Measurements from ENCODE around the gene ITSN1. TPM values are rescaled to one million over a fixed set of nuclear protein-coding genes. Genes with fewer than 3 reads are reported as not detected.

The ITSN1 gene
- total and polyA plus RNA-seq, 4 donors = 20.3 to 112 (median 40.2) TPM

DNA sequence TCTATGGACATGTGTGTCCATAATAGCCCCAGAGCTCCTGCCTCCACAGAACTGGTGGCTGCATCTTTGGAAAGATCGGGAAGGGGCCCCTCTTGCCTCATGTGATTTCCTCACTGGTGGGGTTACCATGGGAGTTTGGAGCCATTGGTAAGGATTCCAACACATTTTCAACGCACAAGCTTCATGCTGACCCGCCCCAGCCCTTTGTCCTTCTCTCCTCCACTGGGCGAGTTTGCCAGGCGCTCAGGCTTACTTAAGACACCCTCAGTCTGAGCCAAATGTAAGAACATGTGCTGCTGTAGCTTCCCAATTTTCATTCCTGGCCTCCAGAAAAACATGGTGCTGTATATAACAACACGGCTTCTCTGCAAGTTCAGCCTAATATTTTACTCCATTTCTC, 200.9 kb downstream of the ITSN1 start:
- WGBS = 92% methylated on average over 6 of the region's 6 CpGs
- peaks cover 0 to 4% (median 0%) of the 10 kb centered on the region in 4 donors for H3K4me1 ChIP-seq (ENCODE audit: control insufficient read depth in 4 of 4, insufficient read depth in 4 of 4, low read length in 3 of 4)
- peaks cover 0 to 11% (median 2%) of the 10 kb centered on the region in 4 donors for H3K36me3 ChIP-seq (ENCODE audit: control insufficient read depth in 4 of 4, insufficient read depth in 3 of 4, low read depth in 1 of 4, low read length in 3 of 4)
- TF ChIP-seq, protein P1, sequence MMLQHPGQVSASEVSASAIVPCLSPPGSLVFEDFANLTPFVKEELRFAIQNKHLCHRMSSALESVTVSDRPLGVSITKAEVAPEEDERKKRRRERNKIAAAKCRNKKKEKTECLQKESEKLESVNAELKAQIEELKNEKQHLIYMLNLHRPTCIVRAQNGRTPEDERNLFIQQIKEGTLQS (IDR thresholded peaks at IDR 0.05) = no peak
- TF ChIP-seq, protein P2, sequence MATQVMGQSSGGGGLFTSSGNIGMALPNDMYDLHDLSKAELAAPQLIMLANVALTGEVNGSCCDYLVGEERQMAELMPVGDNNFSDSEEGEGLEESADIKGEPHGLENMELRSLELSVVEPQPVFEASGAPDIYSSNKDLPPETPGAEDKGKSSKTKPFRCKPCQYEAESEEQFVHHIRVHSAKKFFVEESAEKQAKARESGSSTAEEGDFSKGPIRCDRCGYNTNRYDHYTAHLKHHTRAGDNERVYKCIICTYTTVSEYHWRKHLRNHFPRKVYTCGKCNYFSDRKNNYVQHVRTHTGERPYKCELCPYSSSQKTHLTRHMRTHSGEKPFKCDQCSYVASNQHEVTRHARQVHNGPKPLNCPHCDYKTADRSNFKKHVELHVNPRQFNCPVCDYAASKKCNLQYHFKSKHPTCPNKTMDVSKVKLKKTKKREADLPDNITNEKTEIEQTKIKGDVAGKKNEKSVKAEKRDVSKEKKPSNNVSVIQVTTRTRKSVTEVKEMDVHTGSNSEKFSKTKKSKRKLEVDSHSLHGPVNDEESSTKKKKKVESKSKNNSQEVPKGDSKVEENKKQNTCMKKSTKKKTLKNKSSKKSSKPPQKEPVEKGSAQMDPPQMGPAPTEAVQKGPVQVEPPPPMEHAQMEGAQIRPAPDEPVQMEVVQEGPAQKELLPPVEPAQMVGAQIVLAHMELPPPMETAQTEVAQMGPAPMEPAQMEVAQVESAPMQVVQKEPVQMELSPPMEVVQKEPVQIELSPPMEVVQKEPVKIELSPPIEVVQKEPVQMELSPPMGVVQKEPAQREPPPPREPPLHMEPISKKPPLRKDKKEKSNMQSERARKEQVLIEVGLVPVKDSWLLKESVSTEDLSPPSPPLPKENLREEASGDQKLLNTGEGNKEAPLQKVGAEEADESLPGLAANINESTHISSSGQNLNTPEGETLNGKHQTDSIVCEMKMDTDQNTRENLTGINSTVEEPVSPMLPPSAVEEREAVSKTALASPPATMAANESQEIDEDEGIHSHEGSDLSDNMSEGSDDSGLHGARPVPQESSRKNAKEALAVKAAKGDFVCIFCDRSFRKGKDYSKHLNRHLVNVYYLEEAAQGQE (IDR thresholded peaks at IDR 0.05) = no peak
- TF ChIP-seq RAD21 (IDR thresholded peaks at IDR 0.05) (no peak), FOXA1 (IDR thresholded peaks at IDR 0.05) (no peak), HNF4A (conservative IDR thresholded peaks at IDR 0.05) (no peak), GABPA (IDR thresholded peaks at IDR 0.05 in 1 of 2, conservative IDR thresholded peaks at IDR 0.05 in 1 of 2) (no peak), RXRA (IDR thresholded peaks at IDR 0.05) (no peak), HNF4G (IDR thresholded peaks at IDR 0.05) (no peak), NR2F2 (IDR thresholded peaks at IDR 0.05) (no peak), FOXA2 (IDR thresholded peaks at IDR 0.05) (no peak), EGR1 (IDR thresholded peaks at IDR 0.05; ENCODE audit: low read depth in 2 of 2) (no peak), JUND (IDR thresholded peaks at IDR 0.05) (no peak), YY1 (IDR thresholded peaks at IDR 0.05) (no peak), TAF1 (conservative IDR thresholded peaks at IDR 0.05) (no peak)
- TF ChIP-seq, protein P3, sequence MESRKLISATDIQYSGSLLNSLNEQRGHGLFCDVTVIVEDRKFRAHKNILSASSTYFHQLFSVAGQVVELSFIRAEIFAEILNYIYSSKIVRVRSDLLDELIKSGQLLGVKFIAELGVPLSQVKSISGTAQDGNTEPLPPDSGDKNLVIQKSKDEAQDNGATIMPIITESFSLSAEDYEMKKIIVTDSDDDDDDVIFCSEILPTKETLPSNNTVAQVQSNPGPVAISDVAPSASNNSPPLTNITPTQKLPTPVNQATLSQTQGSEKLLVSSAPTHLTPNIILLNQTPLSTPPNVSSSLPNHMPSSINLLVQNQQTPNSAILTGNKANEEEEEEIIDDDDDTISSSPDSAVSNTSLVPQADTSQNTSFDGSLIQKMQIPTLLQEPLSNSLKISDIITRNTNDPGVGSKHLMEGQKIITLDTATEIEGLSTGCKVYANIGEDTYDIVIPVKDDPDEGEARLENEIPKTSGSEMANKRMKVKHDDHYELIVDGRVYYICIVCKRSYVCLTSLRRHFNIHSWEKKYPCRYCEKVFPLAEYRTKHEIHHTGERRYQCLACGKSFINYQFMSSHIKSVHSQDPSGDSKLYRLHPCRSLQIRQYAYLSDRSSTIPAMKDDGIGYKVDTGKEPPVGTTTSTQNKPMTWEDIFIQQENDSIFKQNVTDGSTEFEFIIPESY (IDR thresholded peaks at IDR 0.05) = no peak
- TF ChIP-seq, protein P4, sequence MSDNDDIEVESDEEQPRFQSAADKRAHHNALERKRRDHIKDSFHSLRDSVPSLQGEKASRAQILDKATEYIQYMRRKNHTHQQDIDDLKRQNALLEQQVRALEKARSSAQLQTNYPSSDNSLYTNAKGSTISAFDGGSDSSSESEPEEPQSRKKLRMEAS (IDR thresholded peaks at IDR 0.05) = no peak
- TF ChIP-seq, protein P5, sequence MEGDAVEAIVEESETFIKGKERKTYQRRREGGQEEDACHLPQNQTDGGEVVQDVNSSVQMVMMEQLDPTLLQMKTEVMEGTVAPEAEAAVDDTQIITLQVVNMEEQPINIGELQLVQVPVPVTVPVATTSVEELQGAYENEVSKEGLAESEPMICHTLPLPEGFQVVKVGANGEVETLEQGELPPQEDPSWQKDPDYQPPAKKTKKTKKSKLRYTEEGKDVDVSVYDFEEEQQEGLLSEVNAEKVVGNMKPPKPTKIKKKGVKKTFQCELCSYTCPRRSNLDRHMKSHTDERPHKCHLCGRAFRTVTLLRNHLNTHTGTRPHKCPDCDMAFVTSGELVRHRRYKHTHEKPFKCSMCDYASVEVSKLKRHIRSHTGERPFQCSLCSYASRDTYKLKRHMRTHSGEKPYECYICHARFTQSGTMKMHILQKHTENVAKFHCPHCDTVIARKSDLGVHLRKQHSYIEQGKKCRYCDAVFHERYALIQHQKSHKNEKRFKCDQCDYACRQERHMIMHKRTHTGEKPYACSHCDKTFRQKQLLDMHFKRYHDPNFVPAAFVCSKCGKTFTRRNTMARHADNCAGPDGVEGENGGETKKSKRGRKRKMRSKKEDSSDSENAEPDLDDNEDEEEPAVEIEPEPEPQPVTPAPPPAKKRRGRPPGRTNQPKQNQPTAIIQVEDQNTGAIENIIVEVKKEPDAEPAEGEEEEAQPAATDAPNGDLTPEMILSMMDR (IDR thresholded peaks at IDR 0.05; ENCODE audit: low read depth, low read length, missing input control) = no peak
- no peak overlapping the region for H3K9ac ChIP-seq (ENCODE audit: low read depth in 1 of 2, low read length in 2 of 2)
- H3K9me3 ChIP-seq (ENCODE audit: control insufficient read depth in 4 of 4, low read length in 3 of 4) = no peaks in the 10 kb centered on the region
- H3K4me3 ChIP-seq (ENCODE audit: low read depth in 1 of 3, low read length in 3 of 3) = no peak overlapping the region
- no peak for DNase-seq (ENCODE audit: low spot score)
- H3K27me3 ChIP-seq (ENCODE audit: control insufficient read depth in 4 of 4, insufficient read depth in 4 of 4, low read length in 3 of 4) = no peaks in the 10 kb centered on the region
- no peak overlapping the region for H3K27ac ChIP-seq (ENCODE audit: low read depth in 1 of 2, low read length in 2 of 2)

Measured in liver (tissue), 9 donors.